Gastroesophageal sphincter (tissue), 3 donors: ENCODE results near the gene FAM83F.

Experiments
- EP300 ChIP-seq: sonication (generic); formaldehyde crosslinking; IDR thresholded peaks from one replicate; pipeline ENCODE4 v1.6.1; 2017; ENCODE audit warnings: antibody characterized with exemption, mild to moderate bottlenecking
- POLR2A ChIP-seq, 2 donors: fragments of 450-650 bp; IDR thresholded peaks; one replicate each; pipeline ENCODE4 v1.6.1; 2017; ENCODE audit warnings: antibody characterized with exemption in 2 of 2, mild to moderate bottlenecking in 2 of 2, moderate library complexity in 1 of 2
- TF ChIP-seq, protein P1 (sequence below), 4 experiments: fragments of 200-600 bp in 2 of 4; fragments of 450-650 bp in 2 of 4; sonication (generic) in 1 of 4; IDR thresholded peaks; one replicate each; pipeline ENCODE4 v1.5.1; 2017 to 2019; ENCODE audit warnings: antibody characterized with exemption in 4 of 4, mild to moderate bottlenecking in 2 of 4, moderate library complexity in 2 of 4

DNA sequence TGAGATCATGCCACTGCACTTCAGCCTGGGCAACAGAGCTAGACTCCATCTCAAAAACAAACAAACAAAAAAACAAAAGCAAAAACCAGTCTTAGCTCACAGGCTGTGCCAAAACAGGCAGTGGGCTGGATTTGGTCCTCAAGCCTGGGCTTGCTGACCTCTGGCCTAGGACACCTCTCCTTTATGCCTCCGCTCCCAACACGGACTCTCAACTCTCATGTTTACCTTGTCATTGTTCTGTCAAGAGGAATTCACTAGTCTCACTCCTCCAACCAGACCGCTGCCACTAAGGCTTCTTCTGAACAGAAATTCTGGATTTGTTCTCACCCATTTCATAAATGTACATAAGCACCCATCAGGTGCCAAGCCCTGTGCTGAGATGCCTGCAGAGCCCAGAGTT is 42.6 kb downstream of the FAM83F start:
- TF ChIP-seq, protein P1, sequence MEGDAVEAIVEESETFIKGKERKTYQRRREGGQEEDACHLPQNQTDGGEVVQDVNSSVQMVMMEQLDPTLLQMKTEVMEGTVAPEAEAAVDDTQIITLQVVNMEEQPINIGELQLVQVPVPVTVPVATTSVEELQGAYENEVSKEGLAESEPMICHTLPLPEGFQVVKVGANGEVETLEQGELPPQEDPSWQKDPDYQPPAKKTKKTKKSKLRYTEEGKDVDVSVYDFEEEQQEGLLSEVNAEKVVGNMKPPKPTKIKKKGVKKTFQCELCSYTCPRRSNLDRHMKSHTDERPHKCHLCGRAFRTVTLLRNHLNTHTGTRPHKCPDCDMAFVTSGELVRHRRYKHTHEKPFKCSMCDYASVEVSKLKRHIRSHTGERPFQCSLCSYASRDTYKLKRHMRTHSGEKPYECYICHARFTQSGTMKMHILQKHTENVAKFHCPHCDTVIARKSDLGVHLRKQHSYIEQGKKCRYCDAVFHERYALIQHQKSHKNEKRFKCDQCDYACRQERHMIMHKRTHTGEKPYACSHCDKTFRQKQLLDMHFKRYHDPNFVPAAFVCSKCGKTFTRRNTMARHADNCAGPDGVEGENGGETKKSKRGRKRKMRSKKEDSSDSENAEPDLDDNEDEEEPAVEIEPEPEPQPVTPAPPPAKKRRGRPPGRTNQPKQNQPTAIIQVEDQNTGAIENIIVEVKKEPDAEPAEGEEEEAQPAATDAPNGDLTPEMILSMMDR (IDR thresholded peaks at IDR 0.05), result no peak
- no peak for TF ChIP-seq EP300
- TF ChIP-seq POLR2A (IDR thresholded peaks at IDR 0.05), result no peak
